Liver (tissue), 9 donors: ENCODE data around the gene IFNLR1. TPM values are rescaled to one million over a fixed set of nuclear protein-coding genes. Genes with fewer than 3 reads are reported as not detected.

Experiments used
- DNase-seq: peaks from one replicate; pipeline ENCODE4 v3.0.0-alpha.2; 2017; ENCODE audit warnings: low spot score
- H3K27ac ChIP-seq, 2 donors: one replicate each; pipeline ENCODE4 v1.7.0; 2013; ENCODE audit warnings: inconsistent platforms in 2 of 2, low read length in 2 of 2, control low read depth in 1 of 2, low read depth in 1 of 2, mild to moderate bottlenecking in 1 of 2
- H3K27me3 ChIP-seq, 4 donors: one replicate each; pipeline versions ENCODE4 v1.6.1 to v1.7.0; 2013; ENCODE audit warnings: low read length in 3 of 4, inconsistent platforms in 1 of 4, mild to moderate bottlenecking in 1 of 4, moderate library complexity in 1 of 4; ENCODE audit not compliant: control insufficient read depth in 4 of 4, insufficient read depth in 4 of 4
- H3K36me3 ChIP-seq, 4 donors: one replicate each; pipeline versions ENCODE4 v1.6.1 to v1.7.0; 2013; ENCODE audit warnings: low read length in 3 of 4, mild to moderate bottlenecking in 3 of 4, low read depth in 1 of 4, moderate library complexity in 1 of 4; ENCODE audit not compliant: control insufficient read depth in 4 of 4, insufficient read depth in 3 of 4
- H3K4me1 ChIP-seq, 4 donors: one replicate each; pipeline versions ENCODE4 v1.6.1 to v1.7.0; 2013; ENCODE audit warnings: low read length in 3 of 4, mild to moderate bottlenecking in 3 of 4, moderate library complexity in 1 of 4; ENCODE audit not compliant: control insufficient read depth in 4 of 4, insufficient read depth in 4 of 4
- H3K4me3 ChIP-seq, 3 donors: one replicate each; pipeline versions ENCODE4 v1.6.1 to v1.7.0; 2013; ENCODE audit warnings: low read length in 3 of 3, control low read depth in 1 of 3, low read depth in 1 of 3, mild to moderate bottlenecking in 1 of 3
- H3K9ac ChIP-seq, 2 donors: one replicate each; pipeline ENCODE4 v1.7.0; 2013; ENCODE audit warnings: low read length in 2 of 2, mild to moderate bottlenecking in 2 of 2, moderate library complexity in 2 of 2, control low read depth in 1 of 2, low read depth in 1 of 2
- H3K9me3 ChIP-seq, 4 donors: one replicate each; pipeline versions ENCODE4 v1.6.1 to v1.7.0; 2013; ENCODE audit warnings: low read length in 3 of 4; ENCODE audit not compliant: control insufficient read depth in 4 of 4
- EGR1 ChIP-seq, 2 donors: IDR thresholded peaks; 2 replicates each; pipeline ENCODE4 v1.6.1; 2016 to 2018; ENCODE audit warnings: antibody characterized with exemption in 2 of 2, low read depth in 2 of 2
- FOXA1 ChIP-seq: IDR thresholded peaks from 2 replicates; pipeline ENCODE4 v1.6.1; 2016; ENCODE audit warnings: antibody characterized with exemption
- FOXA2 ChIP-seq: IDR thresholded peaks from 2 replicates; pipeline ENCODE4 v1.6.1; 2016; ENCODE audit warnings: antibody characterized with exemption
- GABPA ChIP-seq, 2 donors: IDR thresholded peaks in 1 of 2; conservative IDR thresholded peaks in 1 of 2; 2 replicates each; pipeline ENCODE4 v1.6.1; 2016; ENCODE audit warnings: antibody characterized with exemption in 2 of 2, mild to moderate bottlenecking in 1 of 2, moderate library complexity in 1 of 2
- HNF4A ChIP-seq, 2 donors: conservative IDR thresholded peaks; 2 replicates each; pipeline ENCODE4 v1.6.1; 2016; ENCODE audit warnings: antibody characterized with exemption in 2 of 2, mild to moderate bottlenecking in 2 of 2
- HNF4G ChIP-seq: IDR thresholded peaks from 2 replicates; pipeline ENCODE4 v1.6.1; 2016; ENCODE audit warnings: antibody characterized with exemption
- JUND ChIP-seq, 2 donors: IDR thresholded peaks; 2 replicates each; pipeline ENCODE4 v1.6.1; 2016; ENCODE audit warnings: antibody characterized with exemption in 2 of 2
- NR2F2 ChIP-seq: IDR thresholded peaks from 2 replicates; pipeline ENCODE4 v1.6.1; 2016; ENCODE audit warnings: antibody characterized with exemption
- RAD21 ChIP-seq, 2 donors: IDR thresholded peaks; 2 replicates each; pipeline ENCODE4 v1.6.1; 2016; ENCODE audit warnings: antibody characterized with exemption in 2 of 2, mild to moderate bottlenecking in 2 of 2
- RXRA ChIP-seq, 2 donors: IDR thresholded peaks; 2 replicates each; pipeline ENCODE4 v1.6.1; 2017 to 2018; ENCODE audit warnings: antibody characterized with exemption in 2 of 2, mild to moderate bottlenecking in 1 of 2
- SP1 ChIP-seq: IDR thresholded peaks from 2 replicates; pipeline ENCODE4 v1.6.1; 2018; ENCODE audit warnings: antibody characterized with exemption, mild to moderate bottlenecking
- TAF1 ChIP-seq: conservative IDR thresholded peaks from 2 replicates; pipeline ENCODE4 v1.6.1; 2016; ENCODE audit warnings: antibody characterized with exemption, mild to moderate bottlenecking
- YY1 ChIP-seq: IDR thresholded peaks from 2 replicates; pipeline ENCODE4 v1.6.1; 2016; ENCODE audit warnings: antibody characterized with exemption, mild to moderate bottlenecking
- WGBS: extraction: QIAGEN DNeasy Blood & Tissue Kit; methylation state at CpG from one replicate; pipeline ENCODE4 v1.1.7; 2013; 5-methylcytosine and 5-hydroxymethylcytosine counted together
- polyA plus RNA-seq, 2 donors: library from polyadenylated mRNA; stranded (reverse) in 1 of 2; unstranded in 1 of 2; fragments of 200-250 nt in 1 of 2; fragments of >200 nt in 1 of 2; fragmentation: Nextera tagmentation in 1 of 2; extraction: Ambion mirVana in 1 of 2; gene quantifications; one replicate each; pipeline versions ENCODE4 v1.2.1 to v1.2.3, GENCODE V29; 2013 to 2015
- total RNA-seq, 2 donors: library from RNA; depleted of rRNA; stranded (reverse); fragments of >200 nt; gene quantifications; one replicate each; pipeline ENCODE4 v1.2.3, GENCODE V29; 2014
- TF ChIP-seq, protein P1 (sequence below): IDR thresholded peaks from 2 replicates; pipeline ENCODE4 v1.6.1; 2016; ENCODE audit warnings: antibody characterized with exemption
- TF ChIP-seq, protein P2 (sequence below): IDR thresholded peaks from 2 replicates; pipeline ENCODE4 v1.6.1; 2016; ENCODE audit warnings: antibody characterized with exemption
- TF ChIP-seq, protein P3 (sequence below): IDR thresholded peaks from 2 replicates; pipeline ENCODE4 v1.6.1; 2016; ENCODE audit warnings: antibody characterized with exemption
- TF ChIP-seq, protein P4 (sequence below): fragments of 150-350 bp; IDR thresholded peaks from 2 replicates; pipeline ENCODE4 v1.5.1; 2017; ENCODE audit warnings: improper control_type of control experiment, low read depth, low read length; ENCODE audit not compliant: missing input control
- TF ChIP-seq, protein P5 (sequence below): IDR thresholded peaks from 2 replicates; pipeline ENCODE4 v1.6.1; 2016; ENCODE audit warnings: antibody characterized with exemption, mild to moderate bottlenecking
- donor health status: healthy.
- donor health status: healthy.
- donor health status: healthy.
- donor health status: healthy.
- donor health status: healthy.

Gene IFNLR1
- total and polyA plus RNA-seq, 4 donors: 2.2 to 6.4 (median 3.5) TPM

DNA sequence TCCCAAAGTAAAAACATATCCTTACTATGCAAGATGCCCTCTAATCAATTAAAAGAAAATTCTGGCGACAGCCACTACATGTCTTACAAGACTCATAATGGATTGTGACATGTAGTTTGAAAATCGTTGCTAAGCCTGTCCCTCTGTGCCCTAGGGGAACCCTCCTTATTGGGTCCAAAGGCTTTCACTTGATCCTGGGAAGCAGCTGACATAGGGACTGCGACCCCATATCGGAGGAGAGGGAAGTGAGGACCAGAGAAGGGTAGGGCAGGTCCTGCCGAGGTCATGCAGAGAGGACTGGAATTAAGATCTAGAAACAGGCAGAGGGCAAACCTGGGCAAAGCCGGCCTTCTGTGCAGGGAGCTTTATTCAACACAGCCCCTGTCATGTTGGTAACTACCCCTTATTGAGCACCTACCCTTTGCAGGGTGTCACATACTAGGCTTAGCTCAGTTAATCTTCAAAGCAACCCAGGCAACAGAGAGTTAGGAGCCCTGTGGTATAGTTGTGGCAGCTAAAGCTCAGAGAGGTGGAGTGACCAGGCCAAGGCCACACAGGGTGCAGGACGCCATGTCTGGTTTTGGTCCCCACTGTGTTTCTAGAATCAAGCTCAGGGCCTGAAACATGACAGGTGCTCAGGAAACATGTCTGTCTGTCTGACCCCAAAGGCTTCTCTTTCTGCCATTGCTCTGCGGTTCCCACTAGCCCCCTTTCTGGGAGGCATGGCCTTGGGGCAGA, 18.4 kb upstream of the IFNLR1 start:
- Histone ChIP-seq H3K4me3 (no peak overlapping the region), H3K4me1 (peaks cover 4 to 14% (median 11%) of the 10 kb centered on the region in 4 donors), H3K27ac (no peak overlapping the region), H3K36me3 (no peaks in the 10 kb centered on the region), H3K9me3 (no peaks in the 10 kb centered on the region), H3K27me3 (no peaks in the 10 kb centered on the region), H3K9ac (no peak overlapping the region)
- no peak for DNase-seq
- WGBS: 83% methylated on average over 8 of the region's 8 CpGs
- TF ChIP-seq TAF1: no peak
- TF ChIP-seq, protein P1, sequence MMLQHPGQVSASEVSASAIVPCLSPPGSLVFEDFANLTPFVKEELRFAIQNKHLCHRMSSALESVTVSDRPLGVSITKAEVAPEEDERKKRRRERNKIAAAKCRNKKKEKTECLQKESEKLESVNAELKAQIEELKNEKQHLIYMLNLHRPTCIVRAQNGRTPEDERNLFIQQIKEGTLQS: no peak

DNA sequence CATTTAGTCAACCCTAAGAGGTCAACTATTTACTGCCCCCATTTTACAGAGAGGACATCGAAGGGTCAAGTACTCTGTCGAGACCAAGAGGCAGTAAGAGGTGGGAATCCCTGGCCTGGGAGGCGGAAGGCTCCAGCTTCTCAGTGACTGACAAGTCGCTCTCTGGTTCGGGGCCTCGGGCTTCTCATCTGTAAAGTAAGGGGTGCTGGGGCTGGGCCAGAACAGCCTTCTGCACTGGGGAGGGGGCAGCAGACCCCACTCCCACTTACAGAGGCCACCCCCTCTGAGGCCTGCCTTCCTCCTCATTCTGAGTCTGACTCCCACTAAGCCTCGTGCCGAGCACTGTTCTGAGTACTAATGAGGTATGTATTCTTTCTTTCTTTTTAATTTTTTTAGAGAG, 17.0 kb upstream of the IFNLR1 start:
- Histone ChIP-seq H3K9ac (no peak overlapping the region), H3K4me3 (no peak overlapping the region), H3K36me3 (no peaks in the 10 kb centered on the region), H3K27ac (no peak overlapping the region), H3K4me1 (peaks cover 4 to 18% (median 14%) of the 10 kb centered on the region in 4 donors), H3K27me3 (no peaks in the 10 kb centered on the region), H3K9me3 (no peaks in the 10 kb centered on the region)
- TF ChIP-seq HNF4A (conservative IDR thresholded peaks at IDR 0.05) (no peak), RAD21 (IDR thresholded peaks at IDR 0.05) (no peak), RXRA (IDR thresholded peaks at IDR 0.05) (no peak), FOXA1 (no peak), SP1 (no peak), GABPA (IDR thresholded peaks at IDR 0.05 in 1 of 2, conservative IDR thresholded peaks at IDR 0.05 in 1 of 2) (no peak), JUND (IDR thresholded peaks at IDR 0.05) (no peak)
- TF ChIP-seq, protein P2, sequence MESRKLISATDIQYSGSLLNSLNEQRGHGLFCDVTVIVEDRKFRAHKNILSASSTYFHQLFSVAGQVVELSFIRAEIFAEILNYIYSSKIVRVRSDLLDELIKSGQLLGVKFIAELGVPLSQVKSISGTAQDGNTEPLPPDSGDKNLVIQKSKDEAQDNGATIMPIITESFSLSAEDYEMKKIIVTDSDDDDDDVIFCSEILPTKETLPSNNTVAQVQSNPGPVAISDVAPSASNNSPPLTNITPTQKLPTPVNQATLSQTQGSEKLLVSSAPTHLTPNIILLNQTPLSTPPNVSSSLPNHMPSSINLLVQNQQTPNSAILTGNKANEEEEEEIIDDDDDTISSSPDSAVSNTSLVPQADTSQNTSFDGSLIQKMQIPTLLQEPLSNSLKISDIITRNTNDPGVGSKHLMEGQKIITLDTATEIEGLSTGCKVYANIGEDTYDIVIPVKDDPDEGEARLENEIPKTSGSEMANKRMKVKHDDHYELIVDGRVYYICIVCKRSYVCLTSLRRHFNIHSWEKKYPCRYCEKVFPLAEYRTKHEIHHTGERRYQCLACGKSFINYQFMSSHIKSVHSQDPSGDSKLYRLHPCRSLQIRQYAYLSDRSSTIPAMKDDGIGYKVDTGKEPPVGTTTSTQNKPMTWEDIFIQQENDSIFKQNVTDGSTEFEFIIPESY: no peak
- TF ChIP-seq, protein P3, sequence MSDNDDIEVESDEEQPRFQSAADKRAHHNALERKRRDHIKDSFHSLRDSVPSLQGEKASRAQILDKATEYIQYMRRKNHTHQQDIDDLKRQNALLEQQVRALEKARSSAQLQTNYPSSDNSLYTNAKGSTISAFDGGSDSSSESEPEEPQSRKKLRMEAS: no peak
- TF ChIP-seq, protein P1: no peak
- 95% methylated on average over 8 of the region's 8 CpGs for WGBS
- no peak for DNase-seq

DNA sequence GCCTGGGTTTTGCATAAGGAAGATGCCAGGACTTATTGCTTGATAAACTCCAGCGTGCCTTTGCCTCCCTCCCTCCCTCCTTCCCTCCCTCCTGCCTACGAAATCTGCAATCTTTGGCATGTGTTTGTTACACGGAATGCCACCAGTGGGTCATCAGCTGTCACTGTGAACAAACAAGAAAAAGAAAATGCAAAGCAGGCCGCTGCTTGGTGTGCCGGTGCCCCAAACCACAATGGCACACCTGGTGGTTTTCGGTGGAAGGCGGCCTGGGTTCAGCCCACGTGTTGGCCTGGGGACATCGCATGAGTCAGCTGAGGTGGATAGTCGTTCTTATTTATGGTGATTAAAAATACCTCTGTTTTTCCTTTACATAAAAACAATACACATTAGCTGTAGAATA, 16.3 kb upstream of the IFNLR1 start:
- Histone ChIP-seq H3K9me3 (no peaks in the 10 kb centered on the region), H3K27ac (no peak overlapping the region), H3K9ac (no peak overlapping the region), H3K27me3 (no peaks in the 10 kb centered on the region), H3K4me1 (peaks cover 4 to 18% (median 14%) of the 10 kb centered on the region in 4 donors), H3K4me3 (no peak overlapping the region), H3K36me3 (no peaks in the 10 kb centered on the region)
- TF ChIP-seq, protein P3: no peak
- no peak for TF ChIP-seq RXRA (IDR thresholded peaks at IDR 0.05)
- no peak for TF ChIP-seq RAD21 (IDR thresholded peaks at IDR 0.05)
- TF ChIP-seq, protein P4, sequence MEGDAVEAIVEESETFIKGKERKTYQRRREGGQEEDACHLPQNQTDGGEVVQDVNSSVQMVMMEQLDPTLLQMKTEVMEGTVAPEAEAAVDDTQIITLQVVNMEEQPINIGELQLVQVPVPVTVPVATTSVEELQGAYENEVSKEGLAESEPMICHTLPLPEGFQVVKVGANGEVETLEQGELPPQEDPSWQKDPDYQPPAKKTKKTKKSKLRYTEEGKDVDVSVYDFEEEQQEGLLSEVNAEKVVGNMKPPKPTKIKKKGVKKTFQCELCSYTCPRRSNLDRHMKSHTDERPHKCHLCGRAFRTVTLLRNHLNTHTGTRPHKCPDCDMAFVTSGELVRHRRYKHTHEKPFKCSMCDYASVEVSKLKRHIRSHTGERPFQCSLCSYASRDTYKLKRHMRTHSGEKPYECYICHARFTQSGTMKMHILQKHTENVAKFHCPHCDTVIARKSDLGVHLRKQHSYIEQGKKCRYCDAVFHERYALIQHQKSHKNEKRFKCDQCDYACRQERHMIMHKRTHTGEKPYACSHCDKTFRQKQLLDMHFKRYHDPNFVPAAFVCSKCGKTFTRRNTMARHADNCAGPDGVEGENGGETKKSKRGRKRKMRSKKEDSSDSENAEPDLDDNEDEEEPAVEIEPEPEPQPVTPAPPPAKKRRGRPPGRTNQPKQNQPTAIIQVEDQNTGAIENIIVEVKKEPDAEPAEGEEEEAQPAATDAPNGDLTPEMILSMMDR: no peak
- TF ChIP-seq EGR1 (IDR thresholded peaks at IDR 0.05; ENCODE audit: low read depth in 2 of 2): no peak
- no peak for TF ChIP-seq GABPA (IDR thresholded peaks at IDR 0.05 in 1 of 2, conservative IDR thresholded peaks at IDR 0.05 in 1 of 2)
- TF ChIP-seq JUND (IDR thresholded peaks at IDR 0.05): no peak
- no peak for TF ChIP-seq SP1
- no peak for TF ChIP-seq FOXA2
- TF ChIP-seq, protein P5, sequence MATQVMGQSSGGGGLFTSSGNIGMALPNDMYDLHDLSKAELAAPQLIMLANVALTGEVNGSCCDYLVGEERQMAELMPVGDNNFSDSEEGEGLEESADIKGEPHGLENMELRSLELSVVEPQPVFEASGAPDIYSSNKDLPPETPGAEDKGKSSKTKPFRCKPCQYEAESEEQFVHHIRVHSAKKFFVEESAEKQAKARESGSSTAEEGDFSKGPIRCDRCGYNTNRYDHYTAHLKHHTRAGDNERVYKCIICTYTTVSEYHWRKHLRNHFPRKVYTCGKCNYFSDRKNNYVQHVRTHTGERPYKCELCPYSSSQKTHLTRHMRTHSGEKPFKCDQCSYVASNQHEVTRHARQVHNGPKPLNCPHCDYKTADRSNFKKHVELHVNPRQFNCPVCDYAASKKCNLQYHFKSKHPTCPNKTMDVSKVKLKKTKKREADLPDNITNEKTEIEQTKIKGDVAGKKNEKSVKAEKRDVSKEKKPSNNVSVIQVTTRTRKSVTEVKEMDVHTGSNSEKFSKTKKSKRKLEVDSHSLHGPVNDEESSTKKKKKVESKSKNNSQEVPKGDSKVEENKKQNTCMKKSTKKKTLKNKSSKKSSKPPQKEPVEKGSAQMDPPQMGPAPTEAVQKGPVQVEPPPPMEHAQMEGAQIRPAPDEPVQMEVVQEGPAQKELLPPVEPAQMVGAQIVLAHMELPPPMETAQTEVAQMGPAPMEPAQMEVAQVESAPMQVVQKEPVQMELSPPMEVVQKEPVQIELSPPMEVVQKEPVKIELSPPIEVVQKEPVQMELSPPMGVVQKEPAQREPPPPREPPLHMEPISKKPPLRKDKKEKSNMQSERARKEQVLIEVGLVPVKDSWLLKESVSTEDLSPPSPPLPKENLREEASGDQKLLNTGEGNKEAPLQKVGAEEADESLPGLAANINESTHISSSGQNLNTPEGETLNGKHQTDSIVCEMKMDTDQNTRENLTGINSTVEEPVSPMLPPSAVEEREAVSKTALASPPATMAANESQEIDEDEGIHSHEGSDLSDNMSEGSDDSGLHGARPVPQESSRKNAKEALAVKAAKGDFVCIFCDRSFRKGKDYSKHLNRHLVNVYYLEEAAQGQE: no peak
- TF ChIP-seq NR2F2: no peak
- TF ChIP-seq, protein P1: no peak
- TF ChIP-seq FOXA1: no peak
- no peak for TF ChIP-seq HNF4G
- TF ChIP-seq YY1: no peak
- 74% methylated on average over 10 of the region's 10 CpGs for WGBS
- DNase-seq: no peak
